Cardiac fibroblast (primary cell): ENCODE results near the gene WDR20.

Experiments
- DNase-seq, 2 donors: peaks; one replicate each; pipeline versions ENCODE4 v3.0.0 to v3.0.0-alpha.2; 2010; ENCODE audit warnings: low read depth in 2 of 2
- H3K4me3 ChIP-seq, 2 donors: replicated peaks in 1 of 2; 1 replicate in 1 of 2; 2 replicates in 1 of 2; pipeline ENCODE4 v1.5.1; 2011; ENCODE audit warnings: low read depth in 2 of 2, low read length in 2 of 2, mild to moderate bottlenecking in 2 of 2, moderate library complexity in 1 of 2
- TF ChIP-seq, protein P1 (sequence below): IDR thresholded peaks from one replicate; pipeline ENCODE4 v1.5.1; 2011; ENCODE audit warnings: low read depth, mild to moderate bottlenecking, low read length, inconsistent platforms

WDR20 gene

DNA sequence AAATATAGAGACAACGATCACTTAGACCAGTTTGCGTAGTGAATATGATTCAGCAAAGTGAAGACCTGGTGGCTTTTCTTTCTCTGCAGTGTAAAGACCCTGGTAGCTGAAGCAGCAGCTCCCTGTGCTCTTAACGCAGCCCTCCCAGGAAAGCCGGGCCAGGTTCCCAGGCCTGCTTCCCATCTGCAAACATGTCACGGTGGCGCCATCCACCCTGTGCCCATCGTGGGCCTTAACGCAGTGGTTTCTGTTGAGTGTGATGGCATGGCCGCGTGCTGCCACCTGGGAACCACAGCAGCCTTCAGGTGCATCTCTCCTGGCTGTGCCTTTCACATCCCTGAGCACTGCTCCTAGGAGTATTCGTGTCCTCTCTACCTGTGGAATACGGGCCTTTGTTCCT, 71.5 kb downstream of the WDR20 start:
- H3K4me3 ChIP-seq = no peak overlapping the region
- TF ChIP-seq, protein P1, sequence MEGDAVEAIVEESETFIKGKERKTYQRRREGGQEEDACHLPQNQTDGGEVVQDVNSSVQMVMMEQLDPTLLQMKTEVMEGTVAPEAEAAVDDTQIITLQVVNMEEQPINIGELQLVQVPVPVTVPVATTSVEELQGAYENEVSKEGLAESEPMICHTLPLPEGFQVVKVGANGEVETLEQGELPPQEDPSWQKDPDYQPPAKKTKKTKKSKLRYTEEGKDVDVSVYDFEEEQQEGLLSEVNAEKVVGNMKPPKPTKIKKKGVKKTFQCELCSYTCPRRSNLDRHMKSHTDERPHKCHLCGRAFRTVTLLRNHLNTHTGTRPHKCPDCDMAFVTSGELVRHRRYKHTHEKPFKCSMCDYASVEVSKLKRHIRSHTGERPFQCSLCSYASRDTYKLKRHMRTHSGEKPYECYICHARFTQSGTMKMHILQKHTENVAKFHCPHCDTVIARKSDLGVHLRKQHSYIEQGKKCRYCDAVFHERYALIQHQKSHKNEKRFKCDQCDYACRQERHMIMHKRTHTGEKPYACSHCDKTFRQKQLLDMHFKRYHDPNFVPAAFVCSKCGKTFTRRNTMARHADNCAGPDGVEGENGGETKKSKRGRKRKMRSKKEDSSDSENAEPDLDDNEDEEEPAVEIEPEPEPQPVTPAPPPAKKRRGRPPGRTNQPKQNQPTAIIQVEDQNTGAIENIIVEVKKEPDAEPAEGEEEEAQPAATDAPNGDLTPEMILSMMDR = no peak
- DNase-seq = no peak

DNA sequence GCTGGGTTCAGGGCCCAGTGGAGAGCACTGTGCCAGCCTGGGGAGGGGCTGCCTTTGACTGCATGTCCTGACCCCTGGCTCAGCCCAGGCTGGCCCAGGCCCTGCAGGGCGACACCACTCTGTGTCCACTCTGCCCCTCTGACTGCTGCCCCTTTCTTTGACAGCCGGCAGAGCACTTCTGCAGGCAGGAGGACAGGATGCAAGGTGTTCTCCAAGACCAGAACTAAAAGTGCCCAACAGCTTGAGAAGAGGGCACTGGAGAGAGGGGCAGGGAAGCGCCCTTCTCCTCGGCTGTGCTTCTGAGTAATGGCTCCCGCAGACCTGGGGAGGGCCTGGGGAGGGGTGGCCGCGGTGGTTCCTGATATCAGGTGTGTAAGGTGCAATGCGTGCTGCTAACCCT, 72.7 kb downstream of the WDR20 start:
- no peak overlapping the region for H3K4me3 ChIP-seq
- no peak for DNase-seq
- TF ChIP-seq, protein P1 = no peak

DNA sequence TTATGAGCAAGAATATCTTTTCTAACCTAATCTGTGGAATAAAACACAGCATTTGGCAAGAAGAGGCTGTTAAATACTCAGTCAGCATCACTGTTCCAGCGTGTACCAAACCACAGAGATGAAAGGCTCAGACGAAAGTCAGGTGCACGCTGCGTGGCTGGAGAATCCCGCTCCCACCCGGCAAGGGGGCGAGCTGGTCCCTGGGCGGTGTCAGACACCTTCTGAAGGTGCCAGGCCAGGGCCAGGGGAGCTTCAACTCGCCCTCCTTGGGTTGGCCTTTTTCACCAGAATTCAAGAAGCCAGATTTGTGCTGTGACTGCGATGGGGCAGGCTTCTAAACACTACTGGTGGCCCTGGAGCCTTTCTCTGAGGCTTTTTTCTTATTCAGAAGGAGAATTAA, 73.1 kb downstream of the WDR20 start:
- no peak overlapping the region for H3K4me3 ChIP-seq
- TF ChIP-seq, protein P1 = no peak
- no peak for DNase-seq

DNA sequence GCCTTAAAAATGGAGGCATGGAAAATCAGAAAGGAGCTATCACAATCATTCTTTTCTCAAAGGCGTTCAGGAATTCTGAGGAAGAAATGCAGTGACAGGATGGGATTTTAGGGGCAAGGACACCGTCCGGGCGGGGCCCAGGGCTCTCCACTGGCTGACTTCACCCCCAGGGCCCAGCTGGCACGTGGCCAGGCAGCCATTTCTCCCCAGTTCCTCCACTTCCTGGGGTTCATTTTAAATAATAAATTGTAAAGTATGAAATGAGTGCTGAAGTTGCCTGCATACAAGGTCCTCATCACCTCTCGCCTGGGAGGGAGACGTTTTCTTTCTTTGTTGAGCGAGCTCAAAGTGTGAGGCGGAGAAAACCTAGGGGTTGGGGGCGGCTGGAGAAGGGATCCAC, 73.8 kb downstream of the WDR20 start:
- TF ChIP-seq, protein P1 = no peak
- no peak overlapping the region for H3K4me3 ChIP-seq
- DNase-seq = no peak

DNA sequence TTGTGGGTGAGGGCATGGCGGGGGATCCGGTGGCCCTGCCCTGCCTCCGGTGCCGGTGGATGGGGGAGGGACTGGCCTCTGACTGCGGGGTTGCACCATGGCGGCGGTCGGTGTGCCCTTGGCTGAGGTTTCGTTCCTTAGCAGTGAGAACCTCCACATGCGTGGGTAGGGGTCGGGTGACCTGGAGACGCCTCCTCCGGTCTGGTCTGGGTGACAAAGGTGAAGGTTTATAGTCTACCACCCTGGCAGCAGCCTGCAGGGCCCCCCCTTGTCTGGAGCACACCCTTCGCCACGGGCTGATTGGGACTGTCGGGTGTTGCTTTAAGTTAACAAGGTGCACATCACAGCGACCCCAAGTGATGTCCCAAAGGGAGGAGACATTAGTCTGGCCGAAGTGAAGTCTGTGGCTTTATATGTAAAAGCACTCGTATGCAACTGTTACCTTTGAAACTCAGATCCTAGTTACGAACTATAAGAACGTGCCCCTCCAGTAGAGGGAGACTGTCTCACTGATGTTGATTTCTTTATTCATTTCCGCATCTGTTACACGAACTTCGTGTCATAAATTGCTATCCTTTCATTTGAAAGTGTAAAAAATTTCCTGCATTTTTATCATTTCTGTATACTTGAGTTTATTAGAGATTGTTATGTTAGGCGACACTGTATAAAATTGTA, 74.4 kb downstream of the WDR20 start:
- DNase-seq = no peak
- TF ChIP-seq, protein P1 = no peak
- H3K4me3 ChIP-seq = no peak overlapping the region

DNA sequence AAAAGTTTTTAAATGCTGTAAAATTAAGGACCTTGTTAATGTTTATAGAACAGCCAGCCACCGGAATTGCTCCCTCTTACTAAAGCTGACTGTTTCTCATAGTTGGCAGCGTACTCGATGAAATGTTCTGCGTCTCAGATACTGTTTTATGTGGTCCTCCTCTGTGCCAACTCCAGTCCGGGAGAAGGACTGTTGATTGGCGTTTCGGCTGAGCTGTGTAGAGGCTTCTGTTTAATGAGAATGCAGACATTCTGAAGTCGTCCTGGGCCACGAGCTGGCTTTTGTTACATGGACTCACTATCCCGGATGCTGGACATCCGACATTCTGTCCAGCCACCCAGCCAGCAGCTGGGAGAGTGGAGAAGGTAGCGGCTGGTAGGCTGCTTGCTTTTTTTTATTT, 75.4 kb downstream of the WDR20 start:
- TF ChIP-seq, protein P1 = no peak
- DNase-seq = peak; percentile 65 to 81
- no peak overlapping the region for H3K4me3 ChIP-seq

DNA sequence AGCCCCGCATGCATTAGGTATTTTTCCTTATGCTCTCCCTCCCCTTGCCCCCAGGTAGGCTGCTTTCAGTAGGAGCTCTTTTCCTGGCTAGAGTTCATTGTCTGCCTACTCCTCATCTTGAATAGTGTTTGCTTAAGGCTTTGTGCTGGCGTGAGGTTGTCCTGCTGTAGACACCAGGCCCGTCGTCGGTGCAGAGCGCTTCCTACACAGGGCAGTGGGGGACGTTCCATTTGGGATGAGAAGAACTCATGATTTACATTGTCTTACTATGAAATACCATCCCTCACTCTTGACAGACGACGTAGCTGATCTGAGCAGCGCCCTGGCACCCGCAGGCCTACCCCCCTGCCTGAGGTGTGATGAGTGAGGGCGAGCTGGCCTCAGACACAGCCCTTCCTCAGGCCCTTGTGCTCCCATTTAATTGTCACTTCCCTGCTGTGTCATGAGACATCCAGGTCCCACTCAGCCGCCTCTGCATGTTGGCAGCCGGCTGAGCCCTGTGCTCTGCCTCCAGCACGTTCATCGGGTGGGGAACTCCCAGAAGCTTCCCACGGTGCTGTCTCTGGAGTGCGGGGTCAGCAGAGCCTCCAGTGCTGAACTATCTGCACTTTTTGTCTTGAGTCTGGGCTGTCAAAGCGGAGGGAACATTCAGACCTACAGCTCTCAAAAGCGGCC, 76.0 kb downstream of the WDR20 start:
- peak in 1 of 2 donors; percentile 23 for DNase-seq
- TF ChIP-seq, protein P1 = no peak
- H3K4me3 ChIP-seq = no peak overlapping the region
